ENCODE results near the gene KCNH4. TPM values are rescaled to one million over a fixed set of nuclear protein-coding genes. Genes with fewer than 3 reads are reported as not detected.

KCNH4 gene
- total RNA-seq, 1 experiment from 2014 or later = 0.24 TPM

GRCh38 chr17:42199416-42200011 lies 18.6 kb upstream of the KCNH4 start:
- Mint-ChIP-seq H3K27me3 (ENCODE audit: low read depth) (no peaks in the 10 kb centered on the region), H3K9me3 (no peaks in the 10 kb centered on the region), H3K27ac (peak overlapping the region; percentile 70; the same call in 1 of the 2 replicates), H3K4me3 (no peak overlapping the region), H3K36me3 (no peaks in the 10 kb centered on the region; the same call in 1 of the 2 replicates), H3K4me1 (0 out of 2 replicates have a peak, but pooled peaks cover 4% of the 10 kb centered on the region)
- ChIA-PET POLR2A (interaction anchor here (1.3 kb wide), 1 partner anchor 19 kb away, joined by 3 read pairs; no protein-coding TSS in a partner anchor), CTCF (interaction anchor here (0.6 to 2.7 kb wide), 5 partner anchors 12 to 318 kb away, joined by 3 to 13 read pairs (median 4); no protein-coding TSS in a partner anchor)
- no peak for TF ChIP-seq HMGXB4 (CRISPR knock-in tag; IDR thresholded peaks at IDR 0.05)
- TF ChIP-seq SMAD3 (CRISPR knock-in tag; IDR thresholded peaks at IDR 0.05; ENCODE audit: borderline replicate concordance) = no peak
- no peak for TF ChIP-seq ZNF512 (CRISPR knock-in tag; IDR thresholded peaks at IDR 0.05; ENCODE audit: borderline replicate concordance)
- no peak for TF ChIP-seq TP53 (CRISPR knock-in tag; IDR thresholded peaks at IDR 0.05)
- no peak for TF ChIP-seq ZNF317 (CRISPR knock-in tag; IDR thresholded peaks at IDR 0.05; ENCODE audit: borderline replicate concordance, low read depth)
- TF ChIP-seq JUN (CRISPR knock-in tag; IDR thresholded peaks at IDR 0.05) = no peak
- no peak for TF ChIP-seq ZMAT4 (CRISPR knock-in tag; IDR thresholded peaks at IDR 0.05)
- no peak for TF ChIP-seq AFF4 (CRISPR knock-in tag; IDR thresholded peaks at IDR 0.05; ENCODE audit: borderline replicate concordance)
- TF ChIP-seq GRHL2 (CRISPR knock-in tag; IDR thresholded peaks at IDR 0.05; ENCODE audit: insufficient replicate concordance, severe bottlenecking) = no peak
- DNase-seq (ENCODE audit: low spot score) (no peak), ATAC-seq (no peak)

GRCh38 chr17:42198897-42199296 lies 18.0 kb upstream of the KCNH4 start:
- no peak for TF ChIP-seq SP1 (CRISPR knock-in tag; conservative IDR thresholded peaks at IDR 0.05)
- DNase-seq (ENCODE audit: low spot score) = no peak
- CTCF ChIA-PET = interaction anchor here (0.6 to 2.7 kb wide), 5 partner anchors 23 to 329 kb away, joined by 3 to 13 read pairs (median 4); no protein-coding TSS in a partner anchor
- Mint-ChIP-seq H3K27ac (peak overlapping the region; percentile 70; the same call in 1 of the 2 replicates), H3K4me1 (peaks cover 9% of the 10 kb centered on the region), H3K27me3 (ENCODE audit: low read depth) (no peaks in the 10 kb centered on the region), H3K36me3 (no peaks in the 10 kb centered on the region; the same call in 1 of the 2 replicates), H3K9me3 (no peaks in the 10 kb centered on the region), H3K4me3 (no peak overlapping the region)
- POLR2A ChIA-PET = interaction anchor here (0.5 to 1.3 kb wide), 2 partner anchors 40 to 171 kb away, joined by 3 to 8 read pairs; no protein-coding TSS in a partner anchor
- no peak for ATAC-seq

GRCh38 chr17:42197564-42198156 lies 16.7 kb upstream of the KCNH4 start:
- H3K9me3 Mint-ChIP-seq = no peaks in the 10 kb centered on the region
- ChIA-PET POLR2A (interaction anchor here (1.3 kb wide), 1 partner anchor 169 kb away, joined by 3 read pairs; no protein-coding TSS in a partner anchor), CTCF (interaction anchor here (1.0 to 2.7 kb wide), 3 partner anchors 24 to 330 kb away, joined by 3 to 13 read pairs (median 4); no protein-coding TSS in a partner anchor)
- ATAC-seq (no peak), DNase-seq (ENCODE audit: low spot score) (no peak)
- H3K27ac Mint-ChIP-seq = peak overlapping the region; percentile 64; the same call in 1 of the 2 replicates
- H3K27me3 Mint-ChIP-seq (ENCODE audit: low read depth) = no peaks in the 10 kb centered on the region
- H3K4me3 Mint-ChIP-seq = no peak overlapping the region
- H3K36me3 Mint-ChIP-seq = no peaks in the 10 kb centered on the region; the same call in 1 of the 2 replicates
- H3K4me1 Mint-ChIP-seq = peaks cover 16% of the 10 kb centered on the region
- no peak for TF ChIP-seq ZNF512 (CRISPR knock-in tag; IDR thresholded peaks at IDR 0.05; ENCODE audit: borderline replicate concordance)
- TF ChIP-seq FOXP1 (CRISPR knock-in tag; IDR thresholded peaks at IDR 0.05; ENCODE audit: borderline replicate concordance) = no peak
- TF ChIP-seq ZBTB21 (CRISPR knock-in tag; IDR thresholded peaks at IDR 0.05; ENCODE audit: borderline replicate concordance) = no peak
- no peak for TF ChIP-seq TEAD4 (CRISPR knock-in tag; IDR thresholded peaks at IDR 0.05)
- TF ChIP-seq HMGA2 (CRISPR knock-in tag; IDR thresholded peaks at IDR 0.05) = no peak
- TF ChIP-seq AR (CRISPR knock-in tag; IDR thresholded peaks at IDR 0.05) = no peak

All from WTC11 (cell line).